NCI-H1436 (cell line): ENCODE results near the gene RGL1.

ENCODE experiments used
- DNase-seq: peaks from one replicate; lab custom pipeline; 2025; lab: John Stamatoyannopoulos, UW

Gene RGL1

DNA sequence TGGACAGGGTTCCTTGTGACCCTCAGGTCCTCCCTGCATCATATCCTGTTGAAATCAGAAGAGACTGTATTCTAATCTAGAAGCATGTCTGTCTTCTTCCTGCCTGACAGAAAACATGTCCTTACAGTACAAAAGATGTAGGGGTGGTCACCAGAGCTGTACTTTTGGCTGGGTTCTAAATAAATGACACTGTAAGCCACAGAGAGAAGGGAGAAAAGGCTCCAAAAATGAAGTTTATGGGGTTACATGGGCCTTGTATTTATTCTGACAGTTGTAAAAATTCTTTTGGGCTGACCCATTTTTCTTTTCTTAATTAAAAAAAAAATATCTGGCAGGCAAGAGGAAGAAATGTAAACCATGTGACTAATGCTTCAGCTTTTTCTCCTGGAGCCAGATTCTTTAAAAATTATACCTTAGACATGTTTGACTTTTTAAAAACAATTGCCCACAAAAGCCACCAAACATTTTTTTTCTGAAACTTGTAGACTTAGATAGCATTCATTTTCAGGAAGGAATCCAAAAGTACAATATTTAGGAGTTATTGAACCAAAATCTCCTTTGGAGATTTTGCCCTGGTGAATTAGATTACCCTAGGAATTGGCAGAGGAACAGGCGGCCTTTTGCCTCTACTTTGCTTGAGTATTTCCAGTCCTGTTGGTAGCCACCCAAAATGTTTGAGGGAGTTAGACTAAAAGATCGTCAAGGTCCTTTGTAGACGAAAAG lies 17.1 kb downstream of the RGL1 start:
- no peak for DNase-seq

DNA sequence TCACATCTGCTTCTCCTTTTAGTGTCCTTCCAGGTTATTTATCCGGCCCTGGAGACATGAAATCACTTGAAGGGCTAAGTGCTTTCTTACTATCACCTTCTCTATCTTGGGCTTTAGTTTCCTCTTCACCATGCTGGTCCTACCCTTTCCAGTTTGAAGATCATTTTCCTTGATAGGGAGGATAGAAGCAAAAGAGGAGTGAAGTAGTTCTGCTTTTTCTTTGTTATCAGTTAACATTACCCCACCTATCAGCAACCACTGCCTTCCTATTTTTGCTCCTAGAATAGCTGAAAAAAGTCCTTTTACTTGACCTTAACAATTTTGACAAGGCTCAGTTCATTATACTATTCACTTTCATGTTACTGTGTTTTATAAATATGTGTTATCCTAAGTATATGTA lies 19.4 kb downstream of the RGL1 start:
- no peak for DNase-seq

DNA sequence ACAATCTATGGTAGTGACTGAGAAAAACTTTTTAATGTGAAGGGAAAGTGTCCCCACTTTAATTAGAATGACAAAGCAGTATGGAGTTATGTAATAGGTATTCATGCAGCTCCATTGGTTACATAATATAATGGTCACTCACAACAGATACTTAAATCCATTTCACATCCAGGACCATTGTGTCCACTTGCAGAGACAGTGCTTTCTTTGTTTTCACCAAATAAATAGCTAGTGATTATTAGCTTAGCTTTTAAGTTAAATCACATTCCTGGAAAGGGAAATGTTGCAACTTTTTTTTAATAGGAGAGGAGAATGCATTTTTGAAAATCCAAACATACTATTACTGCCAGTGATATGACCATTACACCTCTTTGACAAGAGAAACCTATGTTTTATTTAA lies 22.9 kb downstream of the RGL1 start:
- no peak for DNase-seq

DNA sequence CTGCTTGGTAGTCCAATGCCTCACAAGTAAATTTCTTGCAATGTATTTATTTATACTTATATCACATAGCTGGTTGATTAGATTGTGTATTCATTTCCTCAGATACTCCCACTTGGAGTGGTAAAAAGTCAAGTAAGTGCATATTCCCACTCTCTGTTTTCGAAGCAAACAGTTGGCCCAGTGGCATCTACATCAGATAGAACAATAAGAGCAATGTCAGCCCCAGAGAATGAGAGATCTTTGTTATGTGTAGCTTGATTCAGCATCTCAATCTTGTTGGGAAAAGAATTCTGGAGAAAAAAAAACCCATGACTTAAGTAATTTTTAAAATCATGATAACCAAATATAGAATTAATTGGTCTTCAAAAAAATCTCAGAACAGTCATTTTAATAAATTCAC lies 25.5 kb downstream of the RGL1 start:
- no peak for DNase-seq

DNA sequence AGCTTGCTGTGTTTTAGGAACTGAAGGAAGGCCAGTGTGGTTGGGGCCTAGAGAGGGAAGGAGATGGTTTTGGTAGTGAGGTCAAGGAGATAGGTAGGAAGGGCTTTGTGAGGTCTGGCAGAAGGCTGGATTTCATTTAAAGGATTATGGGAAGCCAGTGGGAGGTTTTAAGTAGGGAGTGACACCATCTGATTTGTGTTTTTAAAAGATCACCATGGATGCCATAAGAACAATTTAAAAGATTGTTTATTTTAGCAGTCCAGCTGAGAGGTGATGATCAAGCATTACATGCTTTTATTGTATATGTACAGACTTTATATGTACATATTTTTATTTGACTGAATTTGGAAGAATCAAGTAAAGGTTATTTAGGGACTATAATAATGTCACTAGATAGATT lies 26.4 kb downstream of the RGL1 start:
- DNase-seq, result no peak

DNA sequence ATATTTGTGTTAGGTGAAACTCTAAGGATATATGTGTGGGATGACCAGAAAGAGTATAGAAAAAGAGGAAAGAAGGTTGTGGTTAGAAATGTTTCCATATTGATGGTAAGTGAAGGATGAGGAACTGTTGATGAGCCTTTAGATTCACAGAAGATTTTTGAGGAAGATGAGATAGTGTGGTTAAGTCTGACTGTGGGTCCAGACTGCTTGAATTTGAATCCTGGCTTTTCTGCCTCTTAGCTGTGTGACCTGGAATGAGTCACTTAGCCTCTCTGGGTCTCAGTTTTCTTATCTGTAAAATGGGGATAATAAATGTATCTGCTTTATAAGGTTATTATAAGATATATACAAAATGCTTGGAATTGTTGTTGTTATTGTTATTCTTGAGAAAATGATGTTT lies 27.5 kb downstream of the RGL1 start:
- no peak for DNase-seq

DNA sequence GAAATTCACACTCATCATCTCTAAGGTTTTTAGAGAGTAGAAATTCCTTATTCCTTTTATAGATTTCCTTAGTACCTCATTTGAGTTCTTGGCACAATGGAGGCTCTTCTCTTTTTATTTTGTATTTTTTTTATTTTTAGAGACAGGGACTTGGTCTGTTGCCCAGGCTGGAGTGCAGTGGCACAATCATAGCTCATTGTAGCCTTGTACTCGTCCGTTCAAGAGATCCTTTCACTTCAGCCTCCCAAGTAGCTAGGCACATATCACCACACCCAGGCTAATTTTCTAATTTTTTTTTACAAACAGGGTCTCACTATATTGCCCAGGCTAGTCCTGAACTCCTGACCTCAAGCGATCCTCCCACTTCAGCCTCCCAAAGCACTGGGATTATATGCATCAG lies 29.6 kb downstream of the RGL1 start:
- no peak for DNase-seq

DNA sequence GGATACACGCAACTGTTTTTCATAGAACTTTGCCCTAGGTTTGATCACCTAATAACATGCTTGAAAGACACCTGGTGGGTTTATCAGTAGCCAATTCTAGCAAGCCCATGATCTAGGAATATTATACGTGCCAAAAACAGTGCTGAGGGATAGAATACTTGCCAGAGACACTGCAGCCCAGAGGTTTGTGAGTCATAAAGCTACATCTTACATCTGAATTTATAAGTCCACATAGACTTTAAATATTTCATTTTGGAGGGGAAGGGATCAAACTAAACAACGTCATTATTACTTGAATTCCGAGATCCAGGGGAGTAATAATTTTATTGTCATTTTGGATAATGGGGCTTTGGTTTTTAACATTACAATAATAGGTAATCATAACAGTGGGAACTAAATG lies 31.7 kb downstream of the RGL1 start:
- no peak for DNase-seq

DNA sequence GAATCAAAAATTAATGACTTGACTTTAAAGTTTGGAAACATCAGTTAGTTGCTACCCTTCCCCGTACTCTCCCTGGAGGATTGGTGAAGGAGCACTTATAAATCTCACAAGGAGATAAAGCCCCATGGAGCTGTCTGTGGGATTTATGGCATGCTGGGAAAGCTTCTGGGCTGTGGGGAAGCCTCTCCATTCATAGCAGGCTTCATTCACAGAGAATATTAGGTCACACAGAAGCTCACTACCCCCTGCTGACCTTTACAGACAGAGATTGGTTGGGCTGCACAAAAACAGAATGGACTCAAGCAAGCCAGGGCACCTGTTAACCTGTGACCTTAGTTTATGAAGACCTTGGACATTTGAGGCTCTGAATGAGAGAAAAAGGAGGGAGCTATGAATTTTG lies 32.1 kb downstream of the RGL1 start:
- no peak for DNase-seq

DNA sequence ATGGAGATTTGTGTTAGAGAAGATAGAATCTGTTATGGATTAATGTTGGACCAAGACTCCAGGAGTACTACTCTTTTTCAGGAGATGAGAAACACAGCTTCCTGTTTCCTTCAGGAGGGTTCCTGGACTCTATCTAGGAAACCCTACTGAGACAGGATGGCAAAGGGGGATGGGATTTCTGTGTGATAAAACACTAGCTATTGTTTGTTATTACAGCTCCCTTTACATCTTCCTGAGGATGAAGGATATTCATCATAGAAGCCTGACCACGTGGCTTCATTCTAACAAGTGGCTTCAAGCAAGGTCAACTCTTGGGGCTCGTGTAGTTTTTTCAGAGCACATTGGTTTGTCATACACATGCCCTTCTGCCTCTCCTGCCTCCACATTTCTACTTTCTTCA lies 33.3 kb downstream of the RGL1 start:
- DNase-seq, result no peak

DNA sequence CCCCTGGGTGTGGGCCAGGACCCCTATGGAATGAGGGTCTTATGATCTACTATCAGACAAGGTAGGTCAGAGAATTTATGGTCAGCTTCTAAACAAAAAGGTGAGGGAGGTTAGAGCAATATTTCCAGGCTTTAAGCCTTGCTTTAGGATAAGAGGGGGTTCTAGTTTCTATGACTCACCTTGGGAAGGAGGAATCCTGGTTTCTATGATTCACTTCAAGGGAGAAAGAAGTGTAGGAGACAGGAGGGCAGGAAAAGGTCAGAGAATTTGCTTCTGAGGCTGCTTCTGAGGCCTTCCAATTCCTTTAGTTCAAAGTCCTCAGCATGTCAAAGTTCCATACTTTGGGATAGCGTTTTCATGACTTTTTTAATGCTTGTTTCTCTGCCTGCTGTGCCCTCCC lies 35.2 kb downstream of the RGL1 start:
- no peak for DNase-seq

DNA sequence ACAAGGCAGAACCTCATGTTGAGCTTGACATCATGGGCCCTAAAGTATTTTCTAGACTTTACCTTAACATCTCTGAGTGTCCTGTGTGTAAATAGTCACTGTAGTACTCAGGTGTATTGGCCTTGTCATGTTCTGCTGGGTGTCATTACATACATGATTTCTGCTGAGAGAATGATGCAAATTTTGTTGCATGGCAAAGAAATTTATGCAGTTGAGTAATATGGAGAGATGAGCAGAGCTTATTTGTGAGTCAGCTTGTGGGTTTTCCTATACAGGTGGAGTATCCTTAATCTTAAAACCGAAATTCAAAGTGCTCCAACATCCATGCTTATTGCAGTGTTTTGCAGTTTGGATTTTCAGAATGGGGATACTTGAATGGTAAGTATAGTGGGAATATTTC lies 36.6 kb downstream of the RGL1 start:
- DNase-seq, result no peak

DNA sequence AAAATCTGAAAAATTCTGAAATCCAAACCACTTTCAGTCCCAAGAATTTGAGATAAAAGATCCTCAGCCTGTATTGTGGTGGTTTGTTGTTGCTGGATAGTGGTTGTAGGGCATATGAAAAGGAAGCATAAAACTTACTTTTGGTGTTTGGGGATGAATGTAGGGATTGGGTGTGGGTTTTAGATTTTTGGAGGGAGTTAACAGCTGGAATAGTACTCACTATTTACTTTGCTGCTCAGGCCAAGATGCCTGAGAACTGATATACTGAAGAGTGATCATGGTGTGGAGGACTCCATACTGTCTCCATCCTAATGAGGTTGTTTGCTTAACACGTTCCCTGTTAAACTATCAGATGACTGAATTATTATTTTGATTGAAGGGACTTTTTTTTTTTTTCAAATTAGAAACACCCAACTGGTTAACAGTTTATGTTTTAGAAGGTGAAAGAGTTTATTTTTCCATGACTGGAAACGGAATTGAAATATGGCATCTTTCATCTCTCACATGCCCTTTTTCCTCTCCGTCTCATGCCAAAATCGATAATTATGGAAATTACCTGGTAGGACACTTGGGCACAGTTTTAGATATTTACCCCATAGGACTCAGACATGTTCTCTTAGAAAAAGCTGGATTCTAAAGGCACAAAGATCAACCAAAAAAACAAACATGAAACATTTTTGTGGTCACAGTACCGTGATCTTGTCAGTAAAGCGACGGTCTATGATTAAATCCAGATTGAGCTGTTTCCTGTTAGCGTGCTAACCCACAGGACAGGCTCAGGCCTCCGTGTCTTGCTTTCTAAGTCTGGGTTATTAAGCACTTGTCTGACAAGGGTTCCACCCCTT lies 37.3 kb downstream of the RGL1 start:
- no peak for DNase-seq

DNA sequence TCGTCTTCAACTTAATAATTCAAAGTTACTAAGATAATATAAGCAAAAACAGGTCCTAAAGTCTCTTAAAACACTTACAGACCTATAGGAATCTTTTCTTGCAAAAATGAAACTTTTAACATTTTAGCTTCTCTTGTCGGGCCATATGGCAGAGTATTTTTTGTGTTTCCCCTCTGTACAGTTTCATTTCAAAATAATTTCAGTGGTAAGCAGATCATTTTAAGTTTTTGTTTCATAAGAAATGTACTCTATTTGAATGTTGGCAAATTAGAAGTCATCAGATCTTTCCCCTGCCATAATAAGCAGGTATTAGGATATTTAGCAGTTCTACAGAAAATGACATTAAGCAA lies 37.9 kb downstream of the RGL1 start:
- DNase-seq, result no peak

DNA sequence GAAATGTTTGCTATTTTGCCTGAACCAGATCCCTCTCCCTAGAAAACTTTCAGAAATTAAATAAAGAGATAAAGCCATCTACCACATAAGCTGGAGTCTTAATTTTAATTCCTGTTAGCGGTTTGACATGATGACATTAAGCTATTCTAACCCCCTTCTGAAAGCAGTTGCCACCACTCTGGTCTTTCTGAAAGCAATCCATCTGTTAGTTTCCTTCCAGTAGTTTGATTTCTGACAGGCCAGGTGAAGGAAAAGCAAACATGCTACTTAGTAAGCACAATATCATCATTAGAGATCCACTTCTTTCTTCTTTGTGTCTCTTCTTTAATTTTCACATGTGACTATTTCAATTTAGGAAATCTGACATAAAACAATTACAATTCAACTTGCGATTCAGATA lies 39.9 kb downstream of the RGL1 start:
- no peak for DNase-seq

DNA sequence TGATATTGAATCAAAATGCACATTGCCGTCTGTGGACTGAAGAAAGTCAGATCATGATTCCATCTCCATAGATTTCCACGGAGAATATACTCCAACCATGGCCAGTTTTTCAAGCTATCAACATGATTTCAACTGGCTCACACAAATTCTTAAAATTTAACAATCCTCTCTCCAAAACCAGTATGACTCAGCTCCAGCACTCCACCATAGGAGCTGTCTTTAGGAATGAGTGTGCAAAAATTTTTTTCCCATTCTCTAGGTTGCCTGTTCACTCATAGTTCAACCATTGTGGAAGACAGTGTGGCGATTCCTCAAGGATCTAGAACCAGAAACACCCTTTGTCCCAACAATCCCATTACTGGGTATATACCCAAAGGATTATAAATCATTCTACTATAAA lies 40.8 kb downstream of the RGL1 start:
- DNase-seq, result no peak

DNA sequence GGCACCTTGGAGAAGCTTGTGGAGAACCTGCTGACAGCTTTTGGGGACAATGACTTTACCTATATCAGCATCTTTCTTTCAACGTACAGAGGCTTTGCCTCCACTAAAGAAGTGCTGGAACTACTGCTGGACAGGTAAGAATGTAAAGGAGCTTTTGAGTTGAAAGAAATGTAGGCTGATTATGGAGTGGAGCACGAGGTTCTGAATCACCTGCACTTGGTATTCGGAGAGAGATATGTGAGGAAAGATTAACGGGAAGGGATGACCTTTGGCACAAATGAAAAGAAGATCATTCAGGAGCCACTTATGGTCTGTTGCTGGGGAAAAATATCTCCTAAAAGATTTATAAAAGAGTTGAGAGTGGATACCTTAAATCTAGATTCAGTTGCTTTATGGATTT lies 42.7 kb downstream of the RGL1 start:
- no peak for DNase-seq

DNA sequence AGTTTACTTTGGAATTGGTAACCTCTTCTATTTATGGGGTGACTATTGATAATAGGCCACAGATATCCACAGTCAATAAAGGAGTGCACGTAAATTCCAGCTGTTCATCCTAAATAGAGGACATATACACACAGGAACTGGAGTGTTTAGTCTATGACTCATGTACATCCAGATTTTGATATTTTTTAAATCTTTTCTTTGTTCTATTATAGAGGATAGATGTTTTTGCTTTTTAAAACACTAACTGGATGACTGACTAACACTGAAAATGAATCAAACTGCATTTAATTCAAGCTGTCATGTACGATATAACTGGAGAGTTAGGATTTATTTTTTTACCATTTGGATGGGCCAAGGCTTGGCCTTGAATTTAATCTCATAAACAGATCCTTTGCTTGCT lies 45.9 kb downstream of the RGL1 start:
- DNase-seq, result no peak

DNA sequence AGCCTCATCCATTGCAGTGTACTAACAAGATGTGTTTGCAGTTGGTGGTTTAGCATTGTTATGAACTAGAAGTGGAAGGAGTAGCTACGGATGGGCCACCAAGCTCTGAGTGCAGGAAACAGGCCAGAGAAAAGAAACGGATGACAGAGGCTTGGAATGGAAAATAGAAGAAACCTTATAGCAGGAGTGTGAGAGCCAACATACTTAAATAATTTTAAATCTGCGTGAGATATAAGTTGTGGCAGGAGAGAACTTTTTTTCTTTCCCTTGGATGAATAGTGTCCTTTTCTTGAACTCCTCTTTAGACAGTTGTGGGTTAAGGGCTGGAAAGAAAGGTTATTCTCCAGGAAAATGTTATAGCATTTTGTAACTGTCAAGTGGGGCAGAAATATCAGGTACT lies 54.2 kb downstream of the RGL1 start:
- no peak for DNase-seq

DNA sequence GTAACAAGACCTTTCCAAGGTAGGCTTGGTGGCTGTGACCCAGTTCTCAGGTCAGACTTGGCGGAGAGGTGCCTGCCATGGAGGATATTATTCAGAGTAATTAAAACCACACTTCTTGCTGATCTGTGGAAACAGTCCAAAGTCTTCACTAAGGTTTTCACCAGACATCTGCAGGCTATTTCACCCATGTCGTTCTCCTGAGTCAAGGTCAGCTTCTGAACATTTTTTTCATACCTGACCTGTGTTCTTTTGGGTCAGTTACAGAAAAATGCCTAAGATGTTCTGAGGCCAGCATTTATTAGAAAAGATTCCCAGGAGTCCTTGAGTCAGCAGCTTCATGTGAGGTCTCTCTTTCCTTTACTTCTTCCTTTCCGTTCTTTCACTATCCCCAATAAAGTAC lies 54.9 kb downstream of the RGL1 start:
- DNase-seq, result no peak

DNA sequence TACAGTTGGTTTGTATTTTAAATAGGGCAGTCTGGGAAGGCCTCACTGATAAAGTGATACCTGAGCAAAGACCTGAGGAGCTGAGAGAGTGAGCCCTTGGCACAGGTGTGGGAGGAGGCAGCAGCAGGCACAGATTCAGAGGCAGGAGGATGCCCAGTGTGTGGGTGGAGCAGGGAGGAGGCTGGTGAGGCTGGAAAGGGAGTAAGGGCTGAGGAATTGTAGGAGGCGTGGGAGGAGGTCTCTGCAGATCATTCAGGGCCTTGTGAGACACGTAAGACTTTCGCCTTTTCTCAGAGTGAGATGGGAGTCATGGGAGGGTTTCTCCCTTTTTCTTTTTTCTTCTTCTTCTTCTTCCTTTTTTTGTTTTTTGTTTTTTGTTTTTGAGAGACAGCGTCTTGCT lies 58.0 kb downstream of the RGL1 start:
- DNase-seq, result no peak

DNA sequence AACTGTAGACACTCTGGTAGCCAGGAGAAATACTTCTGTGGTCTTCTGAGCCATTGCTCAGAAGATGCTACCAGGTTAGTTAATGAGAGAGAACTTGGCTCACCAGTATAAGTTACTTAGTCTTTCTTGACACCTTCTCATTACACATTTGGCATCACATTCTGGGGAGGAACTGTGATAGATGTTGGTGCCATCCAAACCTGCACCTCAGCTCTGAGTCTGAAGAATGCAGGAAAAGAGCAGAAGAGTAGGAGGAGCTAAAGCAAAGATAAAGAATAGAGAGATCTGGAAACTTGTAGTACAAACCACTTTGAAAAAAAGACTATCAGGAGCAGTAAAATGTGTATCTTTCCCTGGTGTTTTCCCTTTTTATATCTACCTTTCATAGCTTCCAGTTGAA lies 58.9 kb downstream of the RGL1 start:
- no peak for DNase-seq

DNA sequence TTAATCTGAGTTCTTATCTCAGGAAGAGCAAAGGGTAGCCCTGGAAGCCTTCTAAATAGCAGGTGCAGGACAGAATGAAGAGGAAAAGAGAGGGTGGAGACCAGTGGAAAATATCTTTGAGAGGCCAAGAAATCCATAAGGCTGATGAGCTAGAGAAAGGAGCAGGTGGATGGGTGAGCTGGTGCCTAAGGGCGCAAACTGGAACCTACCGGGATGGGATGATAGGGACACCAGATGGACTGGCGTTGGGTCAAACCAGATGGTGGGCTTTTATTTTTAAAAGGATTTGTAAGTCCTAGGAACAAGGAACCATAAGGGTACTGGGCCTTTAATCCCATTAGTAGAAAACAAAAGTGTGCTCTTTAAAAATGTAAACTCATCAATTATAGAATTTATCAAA lies 59.7 kb downstream of the RGL1 start:
- DNase-seq, result no peak

DNA sequence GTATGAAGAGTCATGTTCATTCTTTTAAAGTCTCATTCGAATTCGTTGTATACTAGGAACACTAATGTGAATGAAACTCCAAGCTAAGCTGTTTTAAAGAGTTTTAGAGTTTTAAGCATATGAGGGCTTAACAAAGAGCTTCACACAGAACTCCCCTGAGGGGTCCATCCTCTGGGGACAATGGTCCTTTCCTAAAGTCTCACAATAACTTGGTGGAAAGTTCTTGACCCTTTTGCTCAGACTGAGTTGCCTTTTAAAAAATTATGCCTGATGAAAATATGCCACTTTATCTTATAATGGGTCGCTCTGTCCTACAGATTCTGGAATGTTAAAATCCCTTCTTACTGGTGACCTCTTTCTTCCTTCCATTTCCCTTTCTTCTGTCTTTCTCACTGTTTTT lies 64.3 kb downstream of the RGL1 start:
- DNase-seq, result no peak
